SK-N-SH (cell line): ENCODE results near the gene EN1. TPM values are rescaled to one million over a fixed set of nuclear protein-coding genes. Genes with fewer than 3 reads are reported as not detected.

Source experiments
- CTCF ChIA-PET: fragments of 300-600, 350-600 bp; formaldehyde crosslinking; extraction: SDS; loops from one replicate; lab custom pipeline; 2021; lab: Yijun Ruan, JAX
- POLR2A ChIA-PET: fragments of 350-600 bp; sonication (Branson Sonifier 250); formaldehyde crosslinking; extraction: SDS; loops from one replicate; lab custom pipeline; 2020; ENCODE audit warnings: antibody characterized with exemption, inconsistent platforms; lab: Yijun Ruan, JAX
- DNase-seq: peaks from one replicate; pipeline ENCODE4 v3.0.0; 2012
- H2AFZ ChIP-seq: fragments of 200-600 bp; sonication (generic); 2 replicates; pipeline ENCODE4 v1.8.1; 2016; ENCODE audit warnings: antibody characterized with exemption, mild to moderate bottlenecking, low read depth
- H3F3A ChIP-seq: fragments of 200-600 bp; sonication (generic); replicated peaks from 2 replicates; pipeline ENCODE3; 2016; ENCODE audit warnings: antibody characterized with exemption, mild to moderate bottlenecking; ENCODE audit not compliant: insufficient read depth
- H3K27ac ChIP-seq, 2 experiments: fragments of 200-500 bp in 1 of 2; fragments of 200-600 bp in 1 of 2; sonication (Bioruptor generic) in 1 of 2; sonication (generic), shearing (Covaris generic) in 1 of 2; 2 replicates each; pipeline versions ENCODE4 v1.5.1 to v1.6.1; 2014 to 2016; ENCODE audit warnings: low read depth in 2 of 2, inconsistent platforms in 1 of 2, low read length in 1 of 2, mild to moderate bottlenecking in 1 of 2, mixed read lengths in 1 of 2
- H3K27me3 ChIP-seq: fragments of 200-600 bp; sonication (generic), shearing (Covaris generic); 2 replicates; pipeline ENCODE4 v1.6.1; 2016; ENCODE audit warnings: mixed run types; ENCODE audit not compliant: insufficient read depth
- H3K36me3 ChIP-seq, 2 experiments: fragments of 200-500 bp in 1 of 2; fragments of 200-600 bp in 1 of 2; sonication (Bioruptor generic) in 1 of 2; sonication (generic) in 1 of 2; replicated peaks in 1 of 2; 2 replicates each; pipeline versions ENCODE3 to v1.5.1; 2014 to 2016; ENCODE audit warnings: low read length in 1 of 2, mild to moderate bottlenecking in 1 of 2; ENCODE audit not compliant: insufficient read depth in 2 of 2, control insufficient read depth in 1 of 2
- H3K4me1 ChIP-seq, 2 experiments: fragments of 200-500 bp in 1 of 2; fragments of 200-600 bp in 1 of 2; sonication (Bioruptor generic) in 1 of 2; sonication (generic), shearing (Covaris generic) in 1 of 2; 2 replicates each; pipeline versions ENCODE4 v1.5.1 to v1.6.1; 2014 to 2016; ENCODE audit warnings: low read depth in 1 of 2, low read length in 1 of 2, mixed run types in 1 of 2; ENCODE audit not compliant: insufficient read depth in 2 of 2, control insufficient read depth in 1 of 2
- H3K4me2 ChIP-seq: fragments of 200-600 bp; sonication (generic), shearing (Covaris generic); 2 replicates; pipeline ENCODE4 v1.6.1; 2017; ENCODE audit warnings: mixed run types
- H3K4me3 ChIP-seq, 2 experiments: fragments of 200-500 bp in 1 of 2; fragments of 200-600 bp in 1 of 2; sonication (Bioruptor generic) in 1 of 2; sonication (generic), shearing (Covaris generic) in 1 of 2; 2 replicates each; pipeline versions ENCODE4 v1.5.1 to v1.8.1; 2014 to 2016; ENCODE audit warnings: low read depth in 2 of 2, inconsistent platforms in 1 of 2, low read length in 1 of 2, mild to moderate bottlenecking in 1 of 2, mixed read lengths in 1 of 2, moderate library complexity in 1 of 2
- H3K79me2 ChIP-seq: fragments of 200-600 bp; sonication (generic); 2 replicates; pipeline ENCODE4 v1.8.1; 2017; ENCODE audit warnings: mild to moderate bottlenecking; ENCODE audit not compliant: insufficient read depth
- H3K9ac ChIP-seq: fragments of 200-600 bp; sonication (generic); 2 replicates; pipeline ENCODE4 v1.6.1; 2017; ENCODE audit warnings: mixed run types
- H3K9me2 ChIP-seq: fragments of 200-600 bp; sonication (generic); 2 replicates; pipeline ENCODE4 v1.6.1; 2017; ENCODE audit warnings: mixed run types
- H3K9me3 ChIP-seq: fragments of 200-600 bp; sonication (generic); 2 replicates; pipeline ENCODE4 v1.6.1; 2017; ENCODE audit warnings: mixed run types, mild to moderate bottlenecking, moderate library complexity
- H4K20me1 ChIP-seq: fragments of 200-600 bp; sonication (generic); 2 replicates; pipeline ENCODE4 v1.6.1; 2017; ENCODE audit warnings: mild to moderate bottlenecking, mixed run types; ENCODE audit not compliant: insufficient read depth
- CHD2 ChIP-seq: fragments of 150-350 bp; IDR thresholded peaks from 2 replicates; pipeline ENCODE4 v1.6.1; 2018; ENCODE audit warnings: low read length; ENCODE audit not compliant: partially characterized antibody
- ELF1 ChIP-seq: IDR thresholded peaks from 2 replicates; pipeline ENCODE4 v1.4.0; 2012
- EP300 ChIP-seq, 2 experiments: IDR thresholded peaks; 2 replicates each; pipeline versions ENCODE4 v1.4.0 to v1.6.1; 2012; ENCODE audit warnings: borderline replicate concordance in 1 of 2, low read depth in 1 of 2, low read length in 1 of 2
- FOSL2 ChIP-seq: IDR thresholded peaks from 2 replicates; pipeline ENCODE4 v1.4.0; 2012; ENCODE audit warnings: low read depth, mild to moderate bottlenecking, moderate library complexity, borderline replicate concordance
- FOXJ3 ChIP-seq: sonication (generic); formaldehyde crosslinking; IDR thresholded peaks from 2 replicates; pipeline ENCODE4 v1.5.1; 2020; ENCODE audit warnings: mild to moderate bottlenecking, missing genetic modification reagents
- GABPA ChIP-seq: IDR thresholded peaks from 2 replicates; pipeline ENCODE4 v1.4.0; 2012; ENCODE audit warnings: low read depth, mild to moderate bottlenecking
- JUND ChIP-seq: IDR thresholded peaks from 2 replicates; pipeline ENCODE4 v1.4.0; 2012
- MEF2A ChIP-seq: IDR thresholded peaks from 2 replicates; pipeline ENCODE4 v1.4.0; 2012; ENCODE audit warnings: low read depth, borderline replicate concordance
- POLR2AphosphoS5 ChIP-seq: IDR thresholded peaks from 2 replicates; pipeline ENCODE4 v1.6.1; 2012; ENCODE audit warnings: low read depth, low read length
- RCOR1 ChIP-seq: fragments of 150-350 bp; IDR thresholded peaks from 2 replicates; pipeline ENCODE4 v1.6.1; 2017; ENCODE audit warnings: antibody characterized with exemption, low read length
- RXRA ChIP-seq: IDR thresholded peaks from 2 replicates; pipeline ENCODE4 v1.4.0; 2012; ENCODE audit warnings: low read depth, mild to moderate bottlenecking, borderline replicate concordance
- SIN3A ChIP-seq: IDR thresholded peaks from 2 replicates; pipeline ENCODE4 v1.6.1; 2012; ENCODE audit warnings: low read depth, mild to moderate bottlenecking, low read length, moderate library complexity, borderline replicate concordance
- TAF1 ChIP-seq: IDR thresholded peaks from 2 replicates; pipeline ENCODE4 v1.6.1; 2012; ENCODE audit warnings: low read depth, mild to moderate bottlenecking, low read length, moderate library complexity, borderline replicate concordance
- TCF12 ChIP-seq: IDR thresholded peaks from 2 replicates; pipeline ENCODE4 v1.4.0; 2012
- YY1 ChIP-seq: IDR thresholded peaks from 2 replicates; pipeline ENCODE4 v1.4.0; 2012; ENCODE audit warnings: low read depth, mild to moderate bottlenecking
- WGBS: methylation state at CpG from one replicate; pipeline ENCODE4 v1.1.6; 2017; ENCODE audit warnings: low lambda C conversion rate; 5-methylcytosine and 5-hydroxymethylcytosine counted together
- polyA plus RNA-seq, 3 experiments: library from polyadenylated mRNA; depleted of rRNA; stranded (reverse); fragments of >200 nt; gene quantifications; 2 replicates each; pipeline ENCODE4 v1.2.3, GENCODE V29; 2012
- TF ChIP-seq, protein P1 (sequence below): fragments of 200-600 bp; sonication (generic); IDR thresholded peaks from 2 replicates; pipeline ENCODE4 v1.6.1; 2017; ENCODE audit warnings: antibody characterized with exemption, mild to moderate bottlenecking, moderate library complexity
- TF ChIP-seq, protein P2 (sequence below): IDR thresholded peaks from 2 replicates; pipeline ENCODE4 v1.4.0; 2012; ENCODE audit warnings: low read depth, borderline replicate concordance
- TF ChIP-seq, protein P3 (sequence below): fragments of 150-350 bp; IDR thresholded peaks from 2 replicates; pipeline ENCODE4 v1.6.1; 2016; ENCODE audit warnings: mild to moderate bottlenecking, low read depth, low read length

The EN1 gene
- polyA plus RNA-seq, 1 of the 3 experiments (the other 2 are of a cell fraction) = not detected

DNA sequence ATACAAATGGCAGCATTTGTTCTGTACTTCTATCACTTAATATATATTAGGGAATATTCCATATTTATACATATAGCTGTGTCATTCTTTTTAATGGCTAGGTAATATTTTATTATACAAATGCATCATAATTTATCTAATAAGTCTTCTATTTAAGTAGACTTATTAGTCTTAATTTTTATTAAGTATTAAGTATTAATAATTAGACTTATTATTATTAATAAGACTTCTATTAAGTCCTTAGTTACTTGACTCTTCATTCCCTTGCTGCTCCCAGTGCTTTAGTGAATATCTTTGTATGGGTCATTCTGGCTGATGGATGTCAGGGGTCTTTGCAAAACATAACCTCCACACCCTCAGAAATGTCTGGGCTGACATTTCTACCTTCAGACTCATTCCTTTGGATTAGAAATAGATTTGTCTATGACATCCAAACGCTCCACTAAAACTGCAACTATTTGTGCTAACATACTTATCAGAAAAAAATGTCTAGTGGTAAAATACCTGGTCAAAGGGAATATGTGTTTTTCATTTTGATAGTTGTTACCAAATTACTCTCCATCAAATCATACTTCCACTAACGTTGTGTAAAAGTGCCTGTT, 35.8 kb downstream of the EN1 start:
- Histone ChIP-seq H3K4me1 (no peaks in the 10 kb centered on the region), H3K27me3 (no peaks in the 10 kb centered on the region), H2AFZ (no peak overlapping the region), H3K27ac (no peak overlapping the region), H3K9ac (no peak overlapping the region), H4K20me1 (no peaks in the 10 kb centered on the region), H3F3A (no peaks in the 10 kb centered on the region), H3K9me3 (no peaks in the 10 kb centered on the region), H3K9me2 (no peaks in the 10 kb centered on the region), H3K79me2 (no peaks in the 10 kb centered on the region), H3K36me3 (no peaks in the 10 kb centered on the region), H3K4me2 (no peak overlapping the region), H3K4me3 (no peak overlapping the region)
- no peak for DNase-seq
- ChIA-PET POLR2A (no interaction called here), CTCF (no interaction called here)
- WGBS = 29% methylated on average over 2 of the region's 2 CpGs
- TF ChIP-seq YY1 = no peak
- no peak for TF ChIP-seq RCOR1
- no peak for TF ChIP-seq MEF2A
- TF ChIP-seq JUND = no peak
- TF ChIP-seq, protein P1, sequence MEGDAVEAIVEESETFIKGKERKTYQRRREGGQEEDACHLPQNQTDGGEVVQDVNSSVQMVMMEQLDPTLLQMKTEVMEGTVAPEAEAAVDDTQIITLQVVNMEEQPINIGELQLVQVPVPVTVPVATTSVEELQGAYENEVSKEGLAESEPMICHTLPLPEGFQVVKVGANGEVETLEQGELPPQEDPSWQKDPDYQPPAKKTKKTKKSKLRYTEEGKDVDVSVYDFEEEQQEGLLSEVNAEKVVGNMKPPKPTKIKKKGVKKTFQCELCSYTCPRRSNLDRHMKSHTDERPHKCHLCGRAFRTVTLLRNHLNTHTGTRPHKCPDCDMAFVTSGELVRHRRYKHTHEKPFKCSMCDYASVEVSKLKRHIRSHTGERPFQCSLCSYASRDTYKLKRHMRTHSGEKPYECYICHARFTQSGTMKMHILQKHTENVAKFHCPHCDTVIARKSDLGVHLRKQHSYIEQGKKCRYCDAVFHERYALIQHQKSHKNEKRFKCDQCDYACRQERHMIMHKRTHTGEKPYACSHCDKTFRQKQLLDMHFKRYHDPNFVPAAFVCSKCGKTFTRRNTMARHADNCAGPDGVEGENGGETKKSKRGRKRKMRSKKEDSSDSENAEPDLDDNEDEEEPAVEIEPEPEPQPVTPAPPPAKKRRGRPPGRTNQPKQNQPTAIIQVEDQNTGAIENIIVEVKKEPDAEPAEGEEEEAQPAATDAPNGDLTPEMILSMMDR = no peak
- TF ChIP-seq EP300 (IDR thresholded peaks at IDR 0.05; ENCODE audit: borderline replicate concordance in 1 of 2, low read depth in 1 of 2, low read length in 1 of 2) = no peak
- no peak for TF ChIP-seq TCF12
- TF ChIP-seq FOSL2 = no peak
- TF ChIP-seq CHD2 = no peak
- no peak for TF ChIP-seq FOXJ3 (CRISPR knock-in tag)
- no peak for TF ChIP-seq ELF1
- TF ChIP-seq, protein P2, sequence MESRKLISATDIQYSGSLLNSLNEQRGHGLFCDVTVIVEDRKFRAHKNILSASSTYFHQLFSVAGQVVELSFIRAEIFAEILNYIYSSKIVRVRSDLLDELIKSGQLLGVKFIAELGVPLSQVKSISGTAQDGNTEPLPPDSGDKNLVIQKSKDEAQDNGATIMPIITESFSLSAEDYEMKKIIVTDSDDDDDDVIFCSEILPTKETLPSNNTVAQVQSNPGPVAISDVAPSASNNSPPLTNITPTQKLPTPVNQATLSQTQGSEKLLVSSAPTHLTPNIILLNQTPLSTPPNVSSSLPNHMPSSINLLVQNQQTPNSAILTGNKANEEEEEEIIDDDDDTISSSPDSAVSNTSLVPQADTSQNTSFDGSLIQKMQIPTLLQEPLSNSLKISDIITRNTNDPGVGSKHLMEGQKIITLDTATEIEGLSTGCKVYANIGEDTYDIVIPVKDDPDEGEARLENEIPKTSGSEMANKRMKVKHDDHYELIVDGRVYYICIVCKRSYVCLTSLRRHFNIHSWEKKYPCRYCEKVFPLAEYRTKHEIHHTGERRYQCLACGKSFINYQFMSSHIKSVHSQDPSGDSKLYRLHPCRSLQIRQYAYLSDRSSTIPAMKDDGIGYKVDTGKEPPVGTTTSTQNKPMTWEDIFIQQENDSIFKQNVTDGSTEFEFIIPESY = no peak
- no peak for TF ChIP-seq GABPA
- TF ChIP-seq RXRA = no peak
- no peak for TF ChIP-seq POLR2AphosphoS5
- TF ChIP-seq, protein P3, sequence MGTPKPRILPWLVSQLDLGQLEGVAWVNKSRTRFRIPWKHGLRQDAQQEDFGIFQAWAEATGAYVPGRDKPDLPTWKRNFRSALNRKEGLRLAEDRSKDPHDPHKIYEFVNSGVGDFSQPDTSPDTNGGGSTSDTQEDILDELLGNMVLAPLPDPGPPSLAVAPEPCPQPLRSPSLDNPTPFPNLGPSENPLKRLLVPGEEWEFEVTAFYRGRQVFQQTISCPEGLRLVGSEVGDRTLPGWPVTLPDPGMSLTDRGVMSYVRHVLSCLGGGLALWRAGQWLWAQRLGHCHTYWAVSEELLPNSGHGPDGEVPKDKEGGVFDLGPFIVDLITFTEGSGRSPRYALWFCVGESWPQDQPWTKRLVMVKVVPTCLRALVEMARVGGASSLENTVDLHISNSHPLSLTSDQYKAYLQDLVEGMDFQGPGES = no peak
- TF ChIP-seq TAF1 = no peak
- TF ChIP-seq SIN3A = no peak
